Activated naive CD8-positive, alpha-beta T cell treated with anti-CD3 and anti-CD28 coated beads, Interleukin-2, amount 50 U/mL, for 16 hours (primary cell): ENCODE data around the gene SLIRP.
A peak's percentile ranks its signal among the peaks of the same experiment; 100 is the strongest.
"Not testable (repeated sequence)": the region's sequence is repeated elsewhere in the genome, so short reads cannot be mapped to it uniquely, and the experiment has no call there.

Experiments
- DNase-seq: peaks from one replicate; pipeline ENCODE4 v3.0.0-alpha.2; 2020; ENCODE audit warnings: low read depth, low spot score

The SLIRP gene

GRCh38 chr14:77707724-77708408, at the start of gene SLIRP, which contains the start of gene ALKBH1:
SLIRP (plus strand) TSS chr14:77708103; CDS start chr14:77708112, 9 bp downstream.
ALKBH1 (minus strand) TSS chr14:77708023; CDS start chr14:77708004, 19 bp downstream.
- DNase-seq, result peak; percentile 73

GRCh38 chr14:77659831-77660230, 48.1 kb upstream of the SLIRP start:
- DNase-seq, result no peak

GRCh38 chr14:77660754-77661153, 47.1 kb upstream of the SLIRP start:
- no peak for DNase-seq

GRCh38 chr14:77661562-77661961, 46.3 kb upstream of the SLIRP start:
- not testable (repeated sequence) for DNase-seq

- DNase-seq, result no peak
Measured at GRCh38 chr14:77663293-77663692, 44.6 kb upstream of the SLIRP start.

- DNase-seq, result no peak
Measured at GRCh38 chr14:77667331-77667730, 40.6 kb upstream of the SLIRP start.

- DNase-seq, result no peak
Measured at GRCh38 chr14:77673193-77673592, 34.7 kb upstream of the SLIRP start.

GRCh38 chr14:77674931-77675330, 33.0 kb upstream of the SLIRP start:
- no peak for DNase-seq

- DNase-seq, result no peak
Measured at GRCh38 chr14:77681196-77682157, 26.4 kb upstream of the SLIRP start.

GRCh38 chr14:77682158-77682553, 25.7 kb upstream of the SLIRP start:
- DNase-seq, result no peak

- DNase-seq, result no peak
Measured at GRCh38 chr14:77691259-77691658, 16.6 kb upstream of the SLIRP start.

- DNase-seq, result no peak
Measured at GRCh38 chr14:77707355-77707723, 564 bp upstream of the SLIRP start.

- no peak for DNase-seq
Measured at GRCh38 chr14:77708749-77709148, 846 bp downstream of the SLIRP start.

- DNase-seq, result no peak
Measured at GRCh38 chr14:77709412-77709811, 1.5 kb downstream of the SLIRP start.

GRCh38 chr14:77710364-77710763, 2.5 kb downstream of the SLIRP start:
- DNase-seq, result no peak

GRCh38 chr14:77714926-77715325, 7.0 kb downstream of the SLIRP start:
- no peak for DNase-seq

GRCh38 chr14:77717608-77718305, 9.9 kb downstream of the SLIRP start:
- DNase-seq, result no peak

- no peak for DNase-seq
Measured at GRCh38 chr14:77721437-77721836, 13.5 kb downstream of the SLIRP start.

GRCh38 chr14:77722301-77722700, 14.4 kb downstream of the SLIRP start:
- no peak for DNase-seq

GRCh38 chr14:77730976-77731497, 23.1 kb downstream of the SLIRP start:
- no peak for DNase-seq

- DNase-seq, result no peak
Measured at GRCh38 chr14:77738559-77739250, 30.8 kb downstream of the SLIRP start.
